GM21529 (cell line): Measurements from ENCODE around the gene STPG3.
"Not testable (repeated sequence)": the region's sequence is repeated elsewhere in the genome, so short reads cannot be mapped to it uniquely, and the experiment has no call there.

Experiments used
- ATAC-seq: cut with Tn5 transposase; IDR thresholded peaks from one replicate; pipeline ENCODE4 v1.9.1; 2021; ENCODE audit not compliant: unreplicated experiment

STPG3 gene

DNA sequence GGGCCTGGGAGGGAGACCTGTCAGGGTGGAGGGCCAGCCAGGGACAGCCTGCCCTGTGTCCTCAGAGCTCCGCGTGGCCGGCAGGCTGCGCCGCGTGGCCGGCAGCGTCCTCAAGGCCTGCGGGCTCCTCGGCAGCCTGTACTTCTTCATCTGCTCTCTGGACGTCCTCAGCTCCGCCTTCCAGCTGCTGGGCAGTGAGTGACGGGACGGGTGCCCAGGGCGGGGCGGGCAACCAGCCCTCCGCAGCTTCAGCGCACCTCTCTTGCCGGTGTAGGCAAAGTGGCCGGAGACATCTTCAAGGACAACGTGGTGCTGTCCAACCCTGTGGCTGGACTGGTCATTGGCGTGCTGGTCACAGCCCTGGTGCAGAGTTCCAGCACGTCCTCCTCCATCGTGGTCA lies 18.6 kb upstream of the STPG3 start:
- ATAC-seq: no peak

- no peak for ATAC-seq
Measured at GRCh38 chr9:137233143-137233980, 17.7 kb upstream of the STPG3 start.

GRCh38 chr9:137234055-137234697 lies 16.9 kb upstream of the STPG3 start:
- no peak for ATAC-seq

DNA sequence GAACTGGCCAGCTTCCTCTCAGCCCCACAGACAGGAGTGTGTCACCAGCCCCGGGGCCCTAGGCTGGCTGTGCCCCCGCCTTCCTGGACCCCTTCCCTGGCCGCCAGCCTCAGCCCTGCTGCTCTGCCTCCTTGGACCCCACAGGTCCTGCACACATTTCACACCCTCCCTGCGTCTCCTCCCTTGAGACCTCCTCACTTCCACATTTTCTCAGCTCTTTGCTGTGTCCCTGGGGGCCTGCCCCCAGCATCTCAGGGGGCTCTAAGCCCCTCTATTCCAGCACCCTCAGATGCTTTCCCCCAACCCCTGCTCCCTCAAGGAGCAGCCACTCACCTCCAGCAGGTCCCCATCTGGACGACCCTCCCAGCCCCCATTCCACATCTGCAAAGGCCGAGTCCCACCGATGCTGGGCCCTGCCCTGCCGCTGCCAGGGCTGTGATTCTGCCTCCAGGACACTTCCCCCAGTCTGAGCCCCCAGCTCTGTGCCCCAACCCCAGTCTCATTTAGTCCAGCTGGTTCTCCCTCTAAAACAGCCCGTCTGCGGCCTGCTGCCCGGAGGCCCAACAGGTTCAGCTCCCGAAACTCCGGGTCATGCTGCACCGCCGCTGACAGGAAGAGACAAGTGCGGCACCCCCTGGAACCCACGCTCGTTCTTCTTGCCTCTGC lies 16.2 kb upstream of the STPG3 start:
- no peak for ATAC-seq

DNA sequence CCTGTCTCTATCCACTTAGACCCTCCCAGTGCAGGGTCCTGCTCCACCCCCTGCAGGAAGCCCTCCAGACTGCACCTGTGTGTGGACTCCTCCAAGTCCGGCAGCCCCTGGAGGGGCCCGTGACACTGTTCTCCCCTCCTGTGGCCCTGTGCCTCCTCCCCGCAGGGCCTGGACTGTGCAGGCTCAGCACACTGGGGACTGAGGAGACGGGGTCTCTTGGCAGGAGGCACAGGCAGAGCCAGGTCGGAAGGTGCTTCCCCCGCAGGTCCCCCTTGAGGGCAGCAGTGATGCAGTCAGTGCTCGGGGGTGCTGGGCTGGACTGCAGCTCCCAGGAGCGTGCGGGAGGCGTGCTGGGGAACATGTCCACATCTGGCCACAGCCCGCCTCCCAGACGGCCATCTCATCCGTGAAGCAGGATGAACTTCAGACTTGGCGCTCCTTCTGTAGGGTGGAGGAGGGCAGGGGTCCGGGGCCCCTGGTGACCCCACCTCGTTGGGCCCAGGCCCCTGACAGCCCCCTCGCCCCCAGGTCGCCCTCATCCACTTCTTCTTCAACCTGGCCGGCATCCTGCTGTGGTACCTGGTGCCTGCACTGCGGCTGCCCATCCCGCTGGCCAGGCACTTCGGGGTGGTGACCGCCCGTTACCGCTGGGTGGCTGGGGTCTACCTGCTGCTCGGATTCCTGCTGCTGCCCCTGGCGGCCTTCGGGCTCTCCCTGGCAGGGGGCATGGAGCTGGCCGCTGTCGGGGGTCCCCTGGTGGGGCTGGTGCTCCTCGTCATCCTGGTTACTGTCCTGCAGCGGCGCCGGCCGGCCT lies 15.5 kb upstream of the STPG3 start:
- no peak for ATAC-seq

GRCh38 chr9:137236238-137236935 lies 14.7 kb upstream of the STPG3 start:
- ATAC-seq: peak; percentile 17

DNA sequence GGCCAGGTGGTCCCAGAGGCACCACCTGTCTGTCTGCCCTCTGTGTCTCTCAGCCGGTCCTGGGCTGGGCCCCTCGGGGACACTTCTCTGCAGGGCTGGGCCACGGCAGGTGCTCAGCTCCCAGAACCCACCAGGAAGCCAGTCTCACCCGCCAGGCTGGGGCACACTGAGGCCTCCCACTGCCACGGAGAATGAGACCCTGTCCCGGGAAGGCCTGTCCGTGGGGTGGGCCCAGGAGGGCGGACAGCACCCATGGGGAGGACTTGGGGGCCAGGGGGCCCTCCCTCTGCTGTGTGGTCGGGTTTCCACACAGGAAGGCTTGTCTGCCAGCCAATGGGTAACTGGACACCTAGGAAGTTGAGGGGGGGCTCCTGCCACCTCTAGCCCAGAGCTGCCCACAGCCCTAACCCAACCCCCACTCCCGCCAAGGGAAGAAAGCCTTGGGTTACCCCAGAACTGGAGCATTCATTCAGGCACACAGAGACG lies 14.1 kb upstream of the STPG3 start:
- ATAC-seq: no peak

GRCh38 chr9:137237759-137238726 lies 13.0 kb upstream of the STPG3 start:
- no peak for ATAC-seq

GRCh38 chr9:137239541-137240200 lies 11.4 kb upstream of the STPG3 start:
- not testable (repeated sequence) for ATAC-seq

DNA sequence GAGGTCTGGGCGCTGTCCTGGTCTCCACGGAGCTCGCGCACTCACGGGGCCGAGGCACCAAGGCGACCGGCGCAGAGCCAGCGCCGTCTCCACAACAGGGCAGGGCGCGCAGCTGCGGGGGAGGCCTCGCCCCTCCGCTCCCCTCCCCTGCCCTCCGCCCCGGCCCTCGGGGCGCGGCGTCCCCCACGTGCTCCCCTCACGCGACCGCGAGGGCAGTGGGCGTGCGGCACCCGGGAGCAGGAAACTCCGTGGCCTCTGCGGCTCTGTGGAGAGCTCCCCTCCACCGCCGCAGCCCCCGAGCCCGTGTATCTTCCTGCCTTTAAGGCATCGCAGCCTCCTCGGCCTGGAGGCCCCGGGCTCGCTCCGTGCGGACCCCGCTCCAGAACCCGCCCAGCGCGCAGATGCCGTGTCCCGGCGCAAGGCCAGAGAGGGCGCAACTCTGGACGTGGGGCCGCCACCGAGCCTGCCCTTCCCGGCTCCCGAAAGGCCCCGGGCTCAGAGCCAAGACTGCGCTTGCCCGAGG lies 10.7 kb upstream of the STPG3 start:
- ATAC-seq: peak; percentile 32

DNA sequence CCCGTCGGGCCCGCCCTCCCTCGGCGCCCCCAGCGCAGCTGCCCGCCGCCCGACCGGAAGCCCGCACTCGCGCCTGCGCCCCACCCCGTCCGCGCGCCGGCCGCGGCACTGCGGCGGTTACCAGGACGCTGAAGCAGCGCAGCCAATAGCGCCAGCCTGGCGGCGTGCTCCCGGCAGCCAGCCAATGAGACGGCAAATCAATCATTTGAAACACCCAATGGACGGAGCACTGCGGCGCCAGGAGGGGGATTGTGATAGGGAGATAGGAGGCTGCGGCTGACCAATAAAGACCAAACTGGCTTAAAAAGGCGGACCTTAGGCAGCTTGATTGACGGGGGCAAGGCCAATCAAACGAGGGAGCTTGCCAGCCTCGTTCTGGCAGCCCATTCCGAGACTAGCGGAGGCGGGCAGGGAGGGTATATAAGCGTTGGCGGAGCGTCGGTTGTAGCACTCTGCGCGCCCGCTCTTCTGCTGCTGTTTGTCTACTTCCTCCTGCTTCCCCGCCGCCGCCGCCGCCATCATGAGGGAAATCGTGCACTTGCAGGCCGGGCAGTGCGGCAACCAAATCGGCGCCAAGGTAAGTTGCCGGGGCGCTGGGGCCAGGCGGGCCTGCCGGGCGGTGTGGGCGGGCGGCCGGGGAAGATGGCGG lies 10.1 kb upstream of the STPG3 start, which contains the start of gene TUBB4B:
TUBB4B (plus strand) TSS at position 447 of the 649 bp plus-strand sequence; CDS start at position 521, 74 bp downstream.
- peak; percentile 73 for ATAC-seq

DNA sequence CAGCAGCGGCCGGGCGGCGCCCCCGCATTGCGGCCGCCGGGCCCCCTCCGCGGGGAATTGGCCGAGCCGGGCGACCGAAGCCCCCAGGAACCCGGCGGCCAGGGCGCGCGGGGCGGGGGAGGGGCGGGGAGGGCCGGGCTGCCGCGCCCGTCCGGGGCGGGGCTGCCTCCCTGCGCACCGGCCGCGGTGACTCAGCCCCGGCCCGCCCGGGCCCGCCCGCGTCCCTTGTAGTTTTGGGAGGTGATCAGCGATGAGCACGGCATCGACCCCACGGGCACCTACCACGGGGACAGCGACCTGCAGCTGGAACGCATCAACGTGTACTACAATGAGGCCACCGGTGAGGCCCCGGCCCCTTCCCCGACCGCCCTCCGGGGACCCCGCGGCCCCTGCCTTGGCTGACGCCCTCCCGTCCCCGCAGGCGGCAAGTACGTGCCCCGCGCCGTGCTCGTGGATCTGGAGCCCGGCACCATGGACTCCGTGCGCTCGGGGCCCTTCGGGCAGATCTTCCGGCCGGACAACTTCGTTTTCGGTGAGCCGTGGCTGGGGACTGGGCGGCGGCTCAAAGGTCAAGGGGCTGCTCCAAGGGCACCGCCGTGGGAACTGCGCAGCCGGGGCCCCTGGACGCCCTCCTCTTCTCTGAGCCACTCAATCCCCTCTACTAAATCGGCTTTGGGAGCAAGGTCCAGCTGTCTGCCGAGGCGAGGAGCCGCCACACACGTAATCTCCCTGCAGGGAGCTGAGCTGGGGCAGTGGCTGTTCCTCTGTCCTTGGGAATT lies 9.4 kb upstream of the STPG3 start:
- peak; percentile 4 for ATAC-seq

DNA sequence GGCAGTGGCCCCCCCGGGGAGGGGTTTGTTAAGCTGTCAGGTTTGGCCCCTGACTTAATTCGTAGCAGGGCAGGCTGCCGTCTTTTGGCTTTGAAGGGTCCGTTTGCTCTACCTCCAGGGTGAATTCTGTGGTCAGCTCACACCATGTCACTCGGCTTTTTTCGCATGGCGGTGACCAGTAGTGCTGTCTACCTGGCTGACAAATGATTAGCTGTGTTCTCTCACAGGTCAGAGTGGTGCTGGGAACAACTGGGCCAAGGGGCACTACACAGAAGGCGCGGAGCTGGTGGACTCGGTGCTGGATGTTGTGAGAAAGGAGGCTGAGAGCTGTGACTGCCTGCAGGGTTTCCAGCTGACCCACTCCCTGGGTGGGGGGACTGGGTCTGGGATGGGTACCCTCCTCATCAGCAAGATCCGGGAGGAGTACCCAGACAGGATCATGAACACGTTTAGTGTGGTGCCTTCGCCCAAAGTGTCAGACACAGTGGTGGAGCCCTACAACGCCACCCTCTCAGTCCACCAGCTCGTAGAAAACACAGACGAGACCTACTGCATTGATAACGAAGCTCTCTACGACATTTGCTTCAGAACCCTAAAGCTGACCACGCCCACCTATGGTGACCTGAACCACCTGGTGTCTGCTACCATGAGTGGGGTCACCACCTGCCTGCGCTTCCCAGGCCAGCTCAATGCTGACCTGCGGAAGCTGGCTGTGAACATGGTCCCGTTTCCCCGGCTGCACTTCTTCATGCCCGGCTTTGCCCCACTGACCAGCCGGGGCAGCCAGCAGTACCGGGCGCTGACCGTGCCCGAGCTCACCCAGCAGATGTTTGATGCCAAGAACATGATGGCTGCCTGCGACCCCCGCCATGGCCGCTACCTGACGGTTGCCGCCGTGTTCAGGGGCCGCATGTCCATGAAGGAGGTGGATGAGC lies 8.6 kb upstream of the STPG3 start:
- no peak for ATAC-seq

DNA sequence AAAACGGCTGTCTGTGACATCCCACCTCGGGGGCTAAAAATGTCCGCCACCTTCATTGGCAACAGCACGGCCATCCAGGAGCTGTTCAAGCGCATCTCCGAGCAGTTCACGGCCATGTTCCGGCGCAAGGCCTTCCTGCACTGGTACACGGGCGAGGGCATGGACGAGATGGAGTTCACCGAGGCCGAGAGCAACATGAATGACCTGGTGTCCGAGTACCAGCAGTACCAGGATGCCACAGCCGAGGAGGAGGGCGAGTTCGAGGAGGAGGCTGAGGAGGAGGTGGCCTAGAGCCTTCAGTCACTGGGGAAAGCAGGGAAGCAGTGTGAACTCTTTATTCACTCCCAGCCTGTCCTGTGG lies 7.8 kb upstream of the STPG3 start:
- not testable (repeated sequence) for ATAC-seq

DNA sequence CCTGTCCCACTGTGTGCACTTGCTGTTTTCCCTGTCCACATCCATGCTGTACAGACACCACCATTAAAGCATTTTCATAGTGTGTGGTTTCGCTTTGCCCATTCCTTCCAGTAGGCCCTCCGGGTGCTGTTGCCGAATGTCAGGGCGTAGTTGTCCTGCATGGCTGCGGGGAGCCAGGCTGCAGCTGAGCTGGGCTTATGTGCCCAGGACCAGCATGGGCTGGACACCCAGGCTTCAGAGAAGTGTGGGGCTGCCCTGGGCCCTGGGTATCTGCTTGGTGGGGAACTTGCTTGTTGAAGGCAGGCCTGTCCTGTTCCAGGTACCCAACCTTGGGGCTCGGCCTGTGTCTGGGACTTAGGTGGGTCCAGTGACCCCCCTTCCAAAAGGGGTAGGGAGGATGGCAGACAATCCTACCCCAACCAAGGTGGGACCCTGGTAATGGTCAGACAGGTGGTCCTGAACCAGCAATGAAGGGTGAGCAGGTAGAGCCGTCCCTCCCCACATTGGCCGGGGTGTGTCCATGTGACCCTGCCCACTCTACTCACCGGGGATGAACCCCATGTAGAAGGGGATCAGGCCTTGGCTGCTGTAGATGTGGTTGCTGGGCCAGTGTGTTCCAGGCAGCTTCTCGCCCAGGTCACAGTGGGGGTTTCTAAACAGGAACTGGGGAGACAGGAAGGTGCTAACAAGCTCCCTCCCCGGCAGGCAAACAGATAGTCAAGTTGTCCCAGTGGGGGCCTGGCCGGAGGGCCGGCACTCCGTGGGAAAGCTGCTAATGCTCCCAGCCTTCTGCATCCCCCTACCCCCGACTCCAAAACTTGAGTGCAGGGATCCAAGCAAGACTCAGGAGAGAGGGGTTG lies 7.2 kb upstream of the STPG3 start:
- ATAC-seq: no peak
